T47D (cell line): ENCODE results near the gene LRRC14B.
"Not testable (repeated sequence)": the region's sequence is repeated elsewhere in the genome, so short reads cannot be mapped to it uniquely, and the experiment has no call there.

Experiments used
- DNase-seq, 2 experiments: peaks; one replicate each; pipeline versions ENCODE4 v3.0.0 to v3.0.0-alpha.2; 2011 to 2012; ENCODE audit warnings: low read depth in 1 of 2, low spot score in 1 of 2
- JUND ChIP-seq: IDR thresholded peaks from 2 replicates; pipeline ENCODE4 v1.6.1; 2012; ENCODE audit warnings: low read depth
- in situ Hi-C: cut with HindIII; loops from 2 replicates; pipeline ENCODE4 v1.10.0; 2016; ENCODE audit warnings: low sequenced_read_pairs, low pct_unique_long_range_greater_than_20kb

Gene LRRC14B

DNA sequence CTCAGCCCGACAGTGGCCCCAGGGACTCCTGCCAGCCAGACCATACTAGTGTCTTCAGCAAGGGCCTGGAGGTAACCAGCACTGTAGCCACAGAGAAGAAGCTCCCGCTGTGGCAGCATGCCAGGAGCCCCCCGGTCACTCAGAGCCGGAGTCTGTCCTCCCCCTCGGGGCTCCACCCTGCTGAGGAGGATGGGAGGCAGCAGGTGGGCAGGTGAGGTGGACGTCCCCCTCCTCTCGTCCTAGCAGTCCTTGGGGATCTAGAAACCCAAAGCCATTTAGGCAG, 28.0 kb upstream of the LRRC14B start:
- in situ Hi-C loops, result no loop called here
- no peak for TF ChIP-seq JUND
- no peak for DNase-seq

- in situ Hi-C loops, result no loop called here
- no peak for DNase-seq
- no peak for TF ChIP-seq JUND
These were observed 27.5 kb upstream of the LRRC14B start for GRCh38 chr5:163841-164240.

DNA sequence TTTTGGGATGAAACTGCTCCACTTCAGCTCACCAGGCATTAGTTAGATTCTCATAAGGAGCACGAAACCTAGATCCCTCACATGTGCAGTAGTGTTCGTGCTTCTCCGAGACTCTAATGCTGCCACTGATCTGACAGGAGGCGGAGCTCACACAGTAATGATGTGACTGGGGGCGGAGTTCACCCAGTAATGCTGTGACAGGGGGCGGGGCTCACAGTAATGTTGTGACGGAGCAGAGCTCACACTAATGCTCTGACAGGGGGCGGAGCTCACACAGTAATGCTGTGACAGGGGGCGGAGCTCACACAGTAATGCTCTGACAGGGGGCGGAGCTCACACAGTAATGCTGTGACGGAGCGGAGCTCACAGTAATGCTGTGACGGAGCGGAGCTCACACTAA, 27.1 kb upstream of the LRRC14B start:
- in situ Hi-C loops, result no loop called here
- DNase-seq, result peak in 1 of 2 experiments; percentile 76
- no peak for TF ChIP-seq JUND

DNA sequence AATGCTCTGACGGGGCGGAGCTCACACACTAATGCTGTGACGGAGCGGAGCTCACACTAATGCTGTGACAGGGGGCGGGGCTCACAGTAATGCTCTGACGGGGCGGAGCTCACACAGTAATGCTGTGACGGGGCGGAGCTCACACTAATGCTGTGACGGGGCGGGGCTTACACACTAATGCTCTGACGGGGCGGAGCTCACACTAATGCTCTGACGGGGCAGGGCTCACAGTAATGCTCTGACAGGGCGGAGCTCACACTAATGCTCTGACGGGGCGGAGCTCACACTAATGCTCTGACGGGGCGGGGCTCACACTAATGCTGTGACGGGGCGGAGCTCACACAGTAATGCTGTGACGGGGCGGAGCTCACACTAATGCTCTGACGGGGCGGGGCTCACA, 26.5 kb upstream of the LRRC14B start:
- DNase-seq, in situ Hi-C loops: not testable (repeated sequence)

DNA sequence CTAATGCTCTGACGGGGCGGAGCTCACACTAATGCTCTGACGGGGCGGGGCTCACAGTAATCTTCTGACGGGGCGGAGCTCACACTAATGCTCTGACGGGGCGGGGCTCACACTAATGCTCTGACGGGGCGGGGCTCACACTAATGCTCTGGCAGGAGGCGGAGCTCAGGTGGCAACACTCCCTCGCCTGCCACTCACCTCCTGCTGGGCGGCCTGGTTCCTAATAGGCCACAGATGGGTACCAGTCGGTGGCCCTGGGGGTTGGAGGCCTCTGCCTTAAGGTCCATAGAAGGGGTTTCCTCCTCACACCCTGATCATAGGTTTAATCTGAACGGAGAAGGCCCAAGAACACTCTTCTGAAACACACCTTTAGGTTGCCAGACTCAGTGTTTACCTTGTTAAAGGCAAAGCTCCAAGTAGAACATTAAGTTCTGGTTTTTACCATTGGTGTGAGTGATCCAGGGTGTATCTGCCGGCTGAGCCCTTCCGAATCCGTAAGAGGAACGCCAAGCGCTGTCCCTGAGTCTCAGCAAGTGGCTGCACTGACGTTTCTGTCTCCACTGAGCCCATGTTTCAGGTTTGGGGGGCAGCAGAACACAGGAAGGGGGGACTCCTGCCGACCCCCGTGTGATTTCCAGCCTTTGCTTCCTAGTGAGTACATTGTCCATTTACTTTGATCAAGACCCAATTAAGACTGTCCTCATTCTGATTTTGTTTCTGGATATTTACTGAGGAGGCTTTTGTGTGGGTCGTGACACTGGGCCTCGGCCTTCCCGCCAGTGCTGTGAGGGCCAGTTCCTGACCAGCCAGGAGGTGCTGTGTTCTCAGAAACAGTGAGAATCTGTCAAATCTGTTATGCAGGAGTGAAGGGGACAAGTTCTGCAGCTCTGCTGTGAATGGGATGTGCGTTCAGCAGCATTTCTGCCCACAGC, 24.6 kb upstream of the LRRC14B start:
- in situ Hi-C loops, result no loop called here
- no peak for DNase-seq

DNA sequence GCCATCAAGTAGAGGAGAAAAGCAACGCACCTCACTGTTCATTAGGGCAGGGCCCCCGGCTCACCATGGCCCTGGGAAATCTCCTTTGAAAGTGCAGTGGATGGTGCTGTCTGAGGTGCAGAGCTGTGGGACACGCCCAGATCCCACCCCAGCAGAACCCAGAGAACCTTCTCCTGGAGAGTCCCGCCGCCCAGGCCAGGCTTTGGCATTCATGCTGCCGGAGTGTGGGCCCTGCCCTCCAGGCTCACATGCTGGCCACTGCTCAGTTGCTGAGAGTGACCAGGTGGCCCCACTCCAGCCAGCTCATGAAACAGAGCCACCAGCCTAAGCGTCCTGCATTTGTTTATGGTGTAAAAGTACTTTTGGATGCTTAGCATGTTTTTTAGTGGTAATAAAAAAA, 23.8 kb upstream of the LRRC14B start:
- TF ChIP-seq JUND, result no peak
- no peak for DNase-seq

More for the DNA sequence above, 24.6 kb upstream of the LRRC14B start:
- TF ChIP-seq JUND, result no peak

GRCh38 chr5:167982-168660, 23.2 kb upstream of the LRRC14B start:
- DNase-seq, result no peak
- in situ Hi-C loops, result no loop called here
- no peak for TF ChIP-seq JUND

More for the DNA sequence above, 23.8 kb upstream of the LRRC14B start:
- in situ Hi-C loops, result no loop called here

GRCh38 chr5:169071-169727, 22.1 kb upstream of the LRRC14B start:
- in situ Hi-C loops, result no loop called here
- no peak for DNase-seq
- no peak for TF ChIP-seq JUND

- in situ Hi-C loops, result no loop called here
- DNase-seq, result no peak
- TF ChIP-seq JUND, result no peak
These were observed 21.6 kb upstream of the LRRC14B start for GRCh38 chr5:169728-170094.

- TF ChIP-seq JUND, result no peak
- no peak for DNase-seq
- in situ Hi-C loops, result no loop called here
These were observed 20.1 kb upstream of the LRRC14B start for GRCh38 chr5:170971-171800.

DNA sequence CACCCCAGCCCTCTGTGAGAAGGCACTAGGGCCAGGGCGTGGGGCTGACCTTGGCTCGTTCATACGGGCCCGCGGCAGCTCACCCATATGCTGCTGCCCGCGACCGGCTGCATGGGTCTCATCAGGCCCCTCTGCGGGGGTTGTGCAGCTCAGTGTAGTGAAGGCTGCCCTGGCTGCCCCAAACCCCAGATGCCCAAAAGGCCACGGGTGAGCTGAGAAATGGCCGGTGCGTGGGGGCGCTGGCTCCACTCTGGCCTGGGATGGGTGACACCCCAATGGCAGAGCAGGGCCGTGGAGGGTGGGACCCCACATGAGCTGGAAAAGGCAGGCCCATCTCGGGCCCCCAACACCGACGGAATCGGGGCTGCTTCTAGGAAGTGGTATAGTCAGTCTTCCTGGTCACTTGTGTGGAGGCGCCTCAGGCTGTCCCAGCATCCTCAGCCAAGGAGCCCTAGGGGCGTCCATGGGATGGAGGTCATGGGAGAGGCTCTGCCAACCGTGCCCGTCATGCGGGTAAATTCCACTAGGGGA, 19.4 kb upstream of the LRRC14B start:
- TF ChIP-seq JUND, result no peak
- no peak for DNase-seq
- in situ Hi-C loops, result no loop called here

GRCh38 chr5:172421-172820, 18.9 kb upstream of the LRRC14B start:
- TF ChIP-seq JUND, result no peak
- DNase-seq, result no peak
- in situ Hi-C loops, result no loop called here
